GM19043 (cell line): Measurements from ENCODE around the gene ENGASE.

Experiments
- ATAC-seq: cut with Tn5 transposase; IDR thresholded peaks from one replicate; pipeline ENCODE4 v1.9.1; 2021; ENCODE audit warnings: low read depth; ENCODE audit not compliant: unreplicated experiment

Gene ENGASE

GRCh38 chr17:79111097-79111496 lies 36.5 kb downstream of the ENGASE start:
- no peak for ATAC-seq

- ATAC-seq = no peak
Measured at GRCh38 chr17:79112471-79112870, 37.8 kb downstream of the ENGASE start.

- no peak for ATAC-seq
Measured at GRCh38 chr17:79113699-79114457, 39.3 kb downstream of the ENGASE start.

GRCh38 chr17:79114458-79115301 lies 40.1 kb downstream of the ENGASE start:
- no peak for ATAC-seq

- no peak for ATAC-seq
Measured at GRCh38 chr17:79115487-79115886, 40.9 kb downstream of the ENGASE start.

- ATAC-seq = no peak
Measured at GRCh38 chr17:79116575-79117368, 42.1 kb downstream of the ENGASE start.

GRCh38 chr17:79117905-79118487 lies 43.4 kb downstream of the ENGASE start:
- ATAC-seq = no peak

- no peak for ATAC-seq
Measured at GRCh38 chr17:79118924-79119323, 44.3 kb downstream of the ENGASE start.

GRCh38 chr17:79120259-79120658 lies 45.6 kb downstream of the ENGASE start:
- no peak for ATAC-seq

- ATAC-seq = no peak
Measured at GRCh38 chr17:79123988-79124387, 49.4 kb downstream of the ENGASE start.

- ATAC-seq = no peak
Measured at GRCh38 chr17:79124513-79125209, 50.0 kb downstream of the ENGASE start.

- ATAC-seq = no peak
Measured at GRCh38 chr17:79125503-79125902, 50.9 kb downstream of the ENGASE start.

- ATAC-seq = no peak
Measured at GRCh38 chr17:79126139-79126538, 51.5 kb downstream of the ENGASE start.

- no peak for ATAC-seq
Measured at GRCh38 chr17:79127534-79128135, 53.0 kb downstream of the ENGASE start.

GRCh38 chr17:79129523-79129922 lies 54.9 kb downstream of the ENGASE start:
- ATAC-seq = no peak

GRCh38 chr17:79130536-79131273 lies 56.1 kb downstream of the ENGASE start:
- no peak for ATAC-seq

GRCh38 chr17:79131274-79131635 lies 56.6 kb downstream of the ENGASE start:
- ATAC-seq = no peak

GRCh38 chr17:79131701-79132100 lies 57.1 kb downstream of the ENGASE start:
- no peak for ATAC-seq
